Stimulated activated CD8-positive, alpha-beta memory T cell treated with anti-CD3 and anti-CD28 coated beads, Interleukin-7, amount 100 ng/mL, for 1 hour (primary cell): ENCODE results near the gene CEP78.

Source experiments
- DNase-seq, 2 donors: peaks; one replicate each; pipeline ENCODE4 v3.0.0-alpha.2; 2020; ENCODE audit warnings: low read depth in 2 of 2

Gene CEP78

GRCh38 chr9:78306222-78307076 lies 70.6 kb downstream of the CEP78 start:
- DNase-seq = no peak

GRCh38 chr9:78307360-78307759 lies 71.5 kb downstream of the CEP78 start:
- no peak for DNase-seq

- DNase-seq = no peak
Observed at GRCh38 chr9:78309066-78309465, 73.2 kb downstream of the CEP78 start.

- no peak for DNase-seq
Observed at GRCh38 chr9:78311075-78311474, 75.2 kb downstream of the CEP78 start.

- DNase-seq = no peak
Observed at GRCh38 chr9:78311886-78312524, 76.1 kb downstream of the CEP78 start.

- no peak for DNase-seq
Observed at GRCh38 chr9:78314550-78314949, 78.7 kb downstream of the CEP78 start.

GRCh38 chr9:78314953-78315870 lies 79.3 kb downstream of the CEP78 start:
- no peak for DNase-seq

GRCh38 chr9:78316166-78316892 lies 80.5 kb downstream of the CEP78 start:
- DNase-seq = no peak

GRCh38 chr9:78319197-78320029 lies 83.5 kb downstream of the CEP78 start:
- no peak for DNase-seq

- no peak for DNase-seq
Observed at GRCh38 chr9:78320030-78320693, 84.3 kb downstream of the CEP78 start.

GRCh38 chr9:78320875-78321496 lies 85.1 kb downstream of the CEP78 start:
- DNase-seq = no peak

GRCh38 chr9:78321505-78321904 lies 85.6 kb downstream of the CEP78 start:
- DNase-seq = no peak

- DNase-seq = no peak
Observed at GRCh38 chr9:78324068-78324650, 88.3 kb downstream of the CEP78 start.

- DNase-seq = no peak
Observed at GRCh38 chr9:78324682-78325081, 88.8 kb downstream of the CEP78 start.

GRCh38 chr9:78325343-78325742 lies 89.5 kb downstream of the CEP78 start:
- DNase-seq = no peak

GRCh38 chr9:78325846-78326360 lies 90.0 kb downstream of the CEP78 start:
- DNase-seq = no peak

- DNase-seq = no peak
Observed at GRCh38 chr9:78326564-78326963, 90.7 kb downstream of the CEP78 start.
